Lung (tissue), 12 donors: ENCODE data around the gene POP5. TPM values are rescaled to one million over a fixed set of nuclear protein-coding genes. Genes with fewer than 3 reads are reported as not detected.
A peak's percentile ranks its signal among the peaks of the same experiment; 100 is the strongest.
"Not testable (repeated sequence)": the region's sequence is repeated elsewhere in the genome, so short reads cannot be mapped to it uniquely, and the experiment has no call there.

Experiments
- ATAC-seq: fragments of 200-7000 bp; cut with Tn5 transposase; one replicate; pipeline ENCODE4 v1.9.1; 2020; ENCODE audit warnings: moderate number of reproducible peaks; ENCODE audit not compliant: insufficient read depth, low FRiP score
- DNase-seq, 3 donors: peaks; one replicate each; pipeline ENCODE4 v3.0.0-alpha.2; 2013 to 2017
- H3K27ac ChIP-seq, 2 donors: one replicate each; pipeline ENCODE4 v1.5.1; 2013; ENCODE audit warnings: mild to moderate bottlenecking in 2 of 2, moderate library complexity in 2 of 2, control low read depth in 1 of 2, inconsistent platforms in 1 of 2, low read depth in 1 of 2, low read length in 1 of 2
- H3K27me3 ChIP-seq, 3 donors: one replicate each; pipeline ENCODE4 v1.5.1; 2013; ENCODE audit warnings: low read length in 2 of 3; ENCODE audit not compliant: control insufficient read depth in 3 of 3, insufficient read depth in 3 of 3
- H3K36me3 ChIP-seq, 4 donors: one replicate each; pipeline ENCODE4 v1.5.1; 2013; ENCODE audit warnings: low read length in 4 of 4, mild to moderate bottlenecking in 1 of 4, moderate library complexity in 1 of 4; ENCODE audit not compliant: control insufficient read depth in 4 of 4, insufficient read depth in 4 of 4
- H3K4me1 ChIP-seq, 5 donors: one replicate each; pipeline ENCODE4 v1.5.1; 2013; ENCODE audit warnings: low read length in 5 of 5, mild to moderate bottlenecking in 2 of 5, moderate library complexity in 1 of 5; ENCODE audit not compliant: control insufficient read depth in 5 of 5, insufficient read depth in 5 of 5
- H3K4me3 ChIP-seq: one replicate; pipeline ENCODE4 v1.5.1; 2013; ENCODE audit warnings: mild to moderate bottlenecking, control low read depth, moderate library complexity
- H3K9ac ChIP-seq, 2 donors: one replicate each; pipeline ENCODE4 v1.5.1; 2013; ENCODE audit warnings: low read length in 2 of 2, control low read depth in 1 of 2; ENCODE audit not compliant: insufficient read depth in 1 of 2
- H3K9me3 ChIP-seq, 4 donors: one replicate each; pipeline ENCODE4 v1.5.1; 2013; ENCODE audit warnings: low read length in 3 of 4, mild to moderate bottlenecking in 1 of 4, moderate library complexity in 1 of 4; ENCODE audit not compliant: control insufficient read depth in 4 of 4, insufficient read depth in 3 of 4
- CTCF ChIP-seq: IDR thresholded peaks from 2 replicates; pipeline ENCODE4 v1.5.1; 2012; ENCODE audit warnings: mild to moderate bottlenecking; ENCODE audit errors: control extremely low read depth, extremely low read depth
- WGBS, 2 donors: extraction: QIAGEN DNeasy Blood & Tissue Kit; methylation state at CpG; one replicate each; pipeline ENCODE4 v1.1.7; 2013; 5-methylcytosine and 5-hydroxymethylcytosine counted together
- polyA plus RNA-seq, 2 donors: library from polyadenylated mRNA; stranded (reverse); fragments of 200-250 nt; gene quantifications; one replicate each; pipeline ENCODE4 v1.2.1, GENCODE V29; 2013
- total RNA-seq, 2 donors: library from RNA; depleted of rRNA in 1 of 2; stranded (reverse); fragments of >200 nt in 1 of 2; gene quantifications; one replicate each; pipeline ENCODE4 v1.2.1, GENCODE V29; 2014 to 2021
- donor health status: control.
- donor health status: control.
- donor health status: Bipolar disorder and iron deficiency.
- donor health status: healthy.
- donor health status: DM: yes; HTN: yes; CAD: no.

Gene POP5
- total and polyA plus RNA-seq, 4 donors = 22.1 to 62.1 (median 39.3) TPM

- H3K27me3 ChIP-seq = no peaks in the 10 kb centered on the region
- peak; percentile 55 to 63 (median 60) for DNase-seq
- H3K4me3 ChIP-seq = peak overlapping the region; percentile 94
- 0 to 1% methylated on average over 51 to 52 of the region's 52 CpGs for WGBS, 2 donors
- no peak for TF ChIP-seq CTCF
- H3K27ac ChIP-seq = peak overlapping the region; percentile 97 to 99
- H3K36me3 ChIP-seq = peaks cover 0 to 9% (median 0%) of the 10 kb centered on the region in 4 donors
- peak overlapping the region; percentile 79 to 91 for H3K9ac ChIP-seq
- peaks cover 15 to 42% (median 16%) of the 10 kb centered on the region in 5 donors for H3K4me1 ChIP-seq
- peak; percentile 67 for ATAC-seq
- no peaks in the 10 kb centered on the region for H3K9me3 ChIP-seq
Measured at GRCh38 chr12:120534703-120535655, 46.2 kb downstream of the POP5 start.

GRCh38 chr12:120534203-120534702 lies 46.9 kb downstream of the POP5 start, which contains the start of gene RNF10:
Gene RNF10, plus strand, starts transcription at chr12:120534356. Its CDS starts 456 bp downstream, at chr12:120534812.
- TF ChIP-seq CTCF = no peak
- Histone ChIP-seq H3K27me3 (no peaks in the 10 kb centered on the region), H3K36me3 (peaks cover 0 to 8% (median 0%) of the 10 kb centered on the region in 4 donors), H3K9ac (peak within 1 kb of the TSS; percentile 79 to 91), H3K4me1 (peaks cover 14 to 49% (median 20%) of the 10 kb centered on the region in 5 donors), H3K9me3 (no peaks in the 10 kb centered on the region), H3K4me3 (peak within 1 kb of the TSS; percentile 94), H3K27ac (peak within 1 kb of the TSS; percentile 97 to 99)
- 0% methylated on average over 35 to 43 of the region's 43 CpGs for WGBS, 2 donors
- DNase-seq = peak; percentile 84 to 96 (median 96)
- ATAC-seq = peak; percentile 60

- ATAC-seq (no peak), DNase-seq (no peak)
- H3K27ac ChIP-seq = no peak overlapping the region
- H3K4me1 ChIP-seq = peaks cover 9 to 40% (median 15%) of the 10 kb centered on the region in 5 donors
- no peaks in the 10 kb centered on the region for H3K9me3 ChIP-seq
- no peak for TF ChIP-seq CTCF
- WGBS, 2 donors = 72 to 81% methylated on average over 4 of the region's 4 CpGs
- H3K36me3 ChIP-seq = peaks cover 0 to 7% (median 0%) of the 10 kb centered on the region in 4 donors
- no peak overlapping the region for H3K4me3 ChIP-seq
- no peak overlapping the region for H3K9ac ChIP-seq
- no peaks in the 10 kb centered on the region for H3K27me3 ChIP-seq
Measured at GRCh38 chr12:120532701-120533238, 48.4 kb downstream of the POP5 start.

GRCh38 chr12:120530418-120530761 lies 50.8 kb downstream of the POP5 start:
- H3K4me1 ChIP-seq = peaks cover 0 to 17% (median 2%) of the 10 kb centered on the region in 5 donors
- not testable (repeated sequence) for H3K4me3 ChIP-seq, H3K9me3 ChIP-seq, H3K27me3 ChIP-seq, H3K9ac ChIP-seq, ATAC-seq, DNase-seq, H3K36me3 ChIP-seq
- peak overlapping the region in 1 of 2 donors; percentile 67 for H3K27ac ChIP-seq
